Measurements from ENCODE around the gene HMGXB3.

The HMGXB3 gene

DNA sequence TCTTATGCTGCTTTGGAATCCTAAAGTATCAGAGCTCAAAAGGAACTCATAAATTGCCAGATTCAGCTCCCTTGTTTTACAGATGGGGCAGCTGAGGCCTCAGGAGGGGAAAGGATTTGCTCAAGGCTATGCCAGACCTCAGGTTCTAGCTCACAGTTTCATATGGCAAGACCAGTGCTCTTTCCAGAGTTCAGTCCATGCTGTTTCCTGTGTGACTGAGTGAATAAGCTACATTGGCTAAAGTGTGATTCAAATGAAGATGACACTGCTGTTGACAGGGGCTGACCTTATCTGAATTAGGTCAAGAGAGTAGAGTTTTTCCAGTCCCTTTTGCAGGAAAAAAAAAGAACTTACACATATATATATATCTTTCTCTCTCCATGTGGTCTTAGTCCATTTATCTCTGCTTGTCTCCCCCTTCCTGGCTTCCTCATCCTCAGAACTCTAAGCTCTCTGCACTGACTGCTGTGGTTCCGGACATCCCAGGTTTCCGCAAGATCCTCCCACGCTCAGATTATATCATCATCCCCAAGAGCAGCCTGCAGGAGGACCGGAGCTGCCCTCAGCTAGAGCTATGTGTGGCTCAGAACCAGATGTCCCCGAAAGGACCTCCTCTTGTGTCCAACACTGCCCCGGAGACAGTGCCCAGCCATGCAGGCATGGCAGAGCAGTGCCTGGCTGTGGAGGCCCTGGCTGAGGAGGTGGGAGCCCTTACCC is 9.3 kb downstream of the HMGXB3 start:
- no peak for DNase-seq (ENCODE audit: low read depth)
- H3K4me3 ChIP-seq (ENCODE audit: low read depth, low read length): no peak overlapping the region
- TF ChIP-seq, protein P1, sequence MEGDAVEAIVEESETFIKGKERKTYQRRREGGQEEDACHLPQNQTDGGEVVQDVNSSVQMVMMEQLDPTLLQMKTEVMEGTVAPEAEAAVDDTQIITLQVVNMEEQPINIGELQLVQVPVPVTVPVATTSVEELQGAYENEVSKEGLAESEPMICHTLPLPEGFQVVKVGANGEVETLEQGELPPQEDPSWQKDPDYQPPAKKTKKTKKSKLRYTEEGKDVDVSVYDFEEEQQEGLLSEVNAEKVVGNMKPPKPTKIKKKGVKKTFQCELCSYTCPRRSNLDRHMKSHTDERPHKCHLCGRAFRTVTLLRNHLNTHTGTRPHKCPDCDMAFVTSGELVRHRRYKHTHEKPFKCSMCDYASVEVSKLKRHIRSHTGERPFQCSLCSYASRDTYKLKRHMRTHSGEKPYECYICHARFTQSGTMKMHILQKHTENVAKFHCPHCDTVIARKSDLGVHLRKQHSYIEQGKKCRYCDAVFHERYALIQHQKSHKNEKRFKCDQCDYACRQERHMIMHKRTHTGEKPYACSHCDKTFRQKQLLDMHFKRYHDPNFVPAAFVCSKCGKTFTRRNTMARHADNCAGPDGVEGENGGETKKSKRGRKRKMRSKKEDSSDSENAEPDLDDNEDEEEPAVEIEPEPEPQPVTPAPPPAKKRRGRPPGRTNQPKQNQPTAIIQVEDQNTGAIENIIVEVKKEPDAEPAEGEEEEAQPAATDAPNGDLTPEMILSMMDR (IDR thresholded peaks at IDR 0.05; ENCODE audit: low read depth, low read length): no peak
- TF ChIP-seq POLR2A (IDR thresholded peaks at IDR 0.05; ENCODE audit: extremely low read depth, insufficient read length) (no peak), MYC (IDR thresholded peaks at IDR 0.05; ENCODE audit: low read depth, low read length) (no peak)
- TF ChIP-seq, protein P2, sequence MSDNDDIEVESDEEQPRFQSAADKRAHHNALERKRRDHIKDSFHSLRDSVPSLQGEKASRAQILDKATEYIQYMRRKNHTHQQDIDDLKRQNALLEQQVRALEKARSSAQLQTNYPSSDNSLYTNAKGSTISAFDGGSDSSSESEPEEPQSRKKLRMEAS (IDR thresholded peaks at IDR 0.05; ENCODE audit: low read depth, low read length): no peak

DNA sequence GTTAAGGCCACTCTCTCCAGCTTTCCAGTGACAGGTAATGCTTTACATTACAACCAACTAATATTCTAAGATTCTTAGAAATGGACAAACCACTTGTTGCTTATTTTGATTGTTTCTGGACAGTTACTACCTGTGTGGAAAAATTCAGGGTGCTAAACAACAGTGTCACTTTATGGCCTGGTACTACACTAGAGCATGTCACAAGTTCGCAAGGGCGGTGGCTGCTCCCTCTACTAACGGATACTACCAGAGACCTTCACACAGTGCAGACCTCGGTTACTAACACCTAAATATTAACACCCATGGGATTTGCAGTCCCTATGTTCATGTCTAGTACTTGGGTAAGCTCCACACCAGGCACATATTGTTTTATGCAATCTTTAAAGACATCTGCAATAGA is 13.4 kb downstream of the HMGXB3 start:
- TF ChIP-seq, protein P1 (IDR thresholded peaks at IDR 0.05; ENCODE audit: low read depth, low read length): no peak
- no peak for TF ChIP-seq POLR2A (IDR thresholded peaks at IDR 0.05; ENCODE audit: extremely low read depth, insufficient read length)
- TF ChIP-seq, protein P2 (IDR thresholded peaks at IDR 0.05; ENCODE audit: low read depth, low read length): no peak
- no peak for TF ChIP-seq MYC (IDR thresholded peaks at IDR 0.05; ENCODE audit: low read depth, low read length)
- H3K4me3 ChIP-seq (ENCODE audit: low read depth, low read length): no peak overlapping the region
- DNase-seq (ENCODE audit: low read depth): no peak

DNA sequence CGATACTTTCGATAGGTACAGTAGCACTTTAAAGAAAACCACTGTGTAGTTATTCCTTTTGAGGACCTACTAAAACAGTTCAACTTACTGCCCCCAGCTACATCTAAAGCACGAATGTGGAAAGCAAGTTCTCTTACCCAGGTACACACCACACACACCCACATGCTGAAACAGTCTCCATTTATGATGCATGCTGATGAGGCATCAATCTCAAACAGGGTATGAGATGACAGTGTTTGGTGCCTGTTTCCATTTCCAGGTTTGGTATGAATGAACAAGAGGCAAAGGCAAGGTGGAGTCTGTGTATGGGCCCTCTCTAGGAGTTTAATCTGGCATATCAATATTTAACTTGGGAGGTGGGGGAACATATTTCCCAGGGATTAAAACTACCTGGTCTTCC is 13.9 kb downstream of the HMGXB3 start:
- no peak for DNase-seq (ENCODE audit: low read depth)
- H3K4me3 ChIP-seq (ENCODE audit: low read depth, low read length): no peak overlapping the region
- TF ChIP-seq, protein P2 (IDR thresholded peaks at IDR 0.05; ENCODE audit: low read depth, low read length): no peak
- no peak for TF ChIP-seq POLR2A (IDR thresholded peaks at IDR 0.05; ENCODE audit: extremely low read depth, insufficient read length)

DNA sequence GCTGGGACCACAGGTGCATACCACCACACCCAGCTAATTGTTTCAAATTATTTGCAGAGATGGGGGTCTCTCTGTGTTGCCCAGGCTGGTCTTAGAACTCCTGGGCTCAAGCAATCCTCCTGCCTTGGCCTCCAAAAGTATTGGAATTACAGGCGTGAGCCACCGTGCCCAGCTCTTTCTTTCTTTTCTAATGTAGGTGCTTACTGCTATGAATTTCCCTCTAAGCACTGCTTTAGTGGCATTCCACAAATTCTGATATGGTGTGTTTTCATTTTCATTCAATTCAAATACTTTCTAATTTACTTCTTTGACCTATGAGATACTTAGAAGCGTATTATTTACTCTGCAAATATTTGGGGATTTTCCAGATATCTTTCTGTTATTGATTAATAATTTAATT is 14.9 kb downstream of the HMGXB3 start:
- TF ChIP-seq, protein P2 (IDR thresholded peaks at IDR 0.05; ENCODE audit: low read depth, low read length): no peak
- TF ChIP-seq, protein P1 (IDR thresholded peaks at IDR 0.05; ENCODE audit: low read depth, low read length): no peak
- TF ChIP-seq MYC (IDR thresholded peaks at IDR 0.05; ENCODE audit: low read depth, low read length) (no peak), POLR2A (IDR thresholded peaks at IDR 0.05; ENCODE audit: extremely low read depth, insufficient read length) (no peak)
- DNase-seq (ENCODE audit: low read depth): no peak
- H3K4me3 ChIP-seq (ENCODE audit: low read depth, low read length): no peak overlapping the region

DNA sequence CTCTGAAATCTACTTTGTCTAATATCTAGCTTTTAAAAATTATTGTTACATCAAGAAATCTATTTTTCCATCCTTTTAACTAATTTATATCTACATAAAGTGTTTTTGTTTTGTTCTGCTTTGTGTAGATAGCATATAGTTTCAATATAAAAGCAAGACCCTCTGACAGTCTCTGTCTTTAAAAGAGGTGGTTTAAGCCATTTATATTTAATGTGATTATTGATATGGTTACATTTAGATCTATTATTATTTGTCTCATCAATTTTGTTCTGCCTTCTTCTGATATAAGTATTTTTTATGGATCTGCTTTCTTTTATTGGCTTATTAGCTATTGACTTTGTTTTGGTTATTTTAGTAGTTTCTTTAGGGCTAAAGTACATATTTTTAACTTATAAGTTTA is 16.0 kb downstream of the HMGXB3 start:
- H3K4me3 ChIP-seq (ENCODE audit: low read depth, low read length): no peak overlapping the region
- TF ChIP-seq POLR2A (IDR thresholded peaks at IDR 0.05; ENCODE audit: extremely low read depth, insufficient read length) (no peak), MYC (IDR thresholded peaks at IDR 0.05; ENCODE audit: low read depth, low read length) (no peak)
- TF ChIP-seq, protein P1 (IDR thresholded peaks at IDR 0.05; ENCODE audit: low read depth, low read length): no peak
- TF ChIP-seq, protein P2 (IDR thresholded peaks at IDR 0.05; ENCODE audit: low read depth, low read length): no peak
- DNase-seq (ENCODE audit: low read depth): no peak

DNA sequence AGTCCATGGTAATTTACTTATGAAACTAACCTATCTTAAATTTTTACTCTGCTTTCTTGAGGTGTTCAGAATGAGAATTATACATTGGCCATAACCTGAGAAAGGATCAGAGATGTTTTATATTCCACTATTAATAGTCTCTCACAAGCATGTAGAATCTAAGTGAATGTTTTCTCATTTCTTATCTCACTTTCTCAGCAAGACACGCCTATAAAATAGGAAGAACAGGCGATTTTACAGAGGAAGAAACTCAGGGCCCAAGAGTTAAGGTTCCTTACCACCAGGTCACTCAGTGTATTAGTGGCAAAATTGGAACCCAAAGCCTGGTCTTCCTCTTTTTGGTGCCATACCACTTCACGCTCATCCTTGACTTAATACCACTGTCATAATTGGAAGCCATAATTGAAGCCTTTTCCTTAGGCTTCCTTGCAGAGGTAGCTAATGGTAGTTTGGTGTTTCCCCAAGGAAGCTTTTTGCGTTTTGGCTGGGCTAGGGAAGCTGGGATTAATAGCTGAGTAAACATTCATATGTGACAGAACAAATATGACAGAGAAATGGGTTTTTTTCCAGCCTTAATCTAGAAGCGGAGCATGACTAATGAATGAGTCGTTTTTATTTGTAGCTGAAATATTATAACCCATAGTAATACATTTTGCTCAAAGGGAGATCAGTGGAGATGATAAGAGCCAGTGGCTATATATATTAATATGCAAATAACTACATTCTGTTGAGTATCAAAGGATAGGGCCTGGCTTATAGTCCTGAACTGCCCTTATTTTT is 16.9 kb downstream of the HMGXB3 start:
- TF ChIP-seq POLR2A (IDR thresholded peaks at IDR 0.05; ENCODE audit: extremely low read depth, insufficient read length) (no peak), MYC (IDR thresholded peaks at IDR 0.05; ENCODE audit: low read depth, low read length) (no peak)
- TF ChIP-seq, protein P1 (IDR thresholded peaks at IDR 0.05; ENCODE audit: low read depth, low read length): no peak
- TF ChIP-seq, protein P2 (IDR thresholded peaks at IDR 0.05; ENCODE audit: low read depth, low read length): no peak
- DNase-seq (ENCODE audit: low read depth): no peak
- no peak overlapping the region for H3K4me3 ChIP-seq (ENCODE audit: low read depth, low read length)
